HEK293T (cell line): Measurements from ENCODE around the gene MRAP2.

Experiments
- ELF4 ChIP-seq: fragments of 450-650 bp; IDR thresholded peaks from 2 replicates; pipeline ENCODE4 v1.6.1; 2017; ENCODE audit warnings: antibody characterized with exemption
- FOXA1 ChIP-seq: fragments of 450-650 bp; IDR thresholded peaks from 2 replicates; pipeline ENCODE4 v1.6.1; 2016; ENCODE audit warnings: mild to moderate bottlenecking
- FOXK2 ChIP-seq: fragments of 450-650 bp; IDR thresholded peaks from 2 replicates; pipeline ENCODE4 v1.6.1; 2016; ENCODE audit warnings: mild to moderate bottlenecking
- FOXM1 ChIP-seq: fragments of 450-650 bp; IDR thresholded peaks from 2 replicates; pipeline ENCODE4 v1.6.1; 2017; ENCODE audit warnings: mild to moderate bottlenecking, borderline replicate concordance
- HDGF ChIP-seq: fragments of 450-650 bp; IDR thresholded peaks from 2 replicates; pipeline ENCODE4 v1.6.1; 2017; ENCODE audit warnings: antibody characterized with exemption, borderline replicate concordance
- L3MBTL2 ChIP-seq: fragments of 450-650 bp; conservative IDR thresholded peaks from 2 replicates; pipeline ENCODE4 v1.6.1; 2016; ENCODE audit warnings: mild to moderate bottlenecking
- NFRKB ChIP-seq: fragments of 450-650 bp; IDR thresholded peaks from 2 replicates; pipeline ENCODE4 v1.6.1; 2016; ENCODE audit warnings: mild to moderate bottlenecking, moderate library complexity
- SP1 ChIP-seq: fragments of 450-650 bp; IDR thresholded peaks from 2 replicates; pipeline ENCODE4 v1.6.1; 2017
- SUZ12 ChIP-seq: fragments of 450-650 bp; IDR thresholded peaks from 2 replicates; pipeline ENCODE4 v1.6.1; 2016; ENCODE audit warnings: mild to moderate bottlenecking
- TARDBP ChIP-seq: fragments of 450-650 bp; IDR thresholded peaks from 2 replicates; pipeline ENCODE4 v1.6.1; 2016

DNA sequence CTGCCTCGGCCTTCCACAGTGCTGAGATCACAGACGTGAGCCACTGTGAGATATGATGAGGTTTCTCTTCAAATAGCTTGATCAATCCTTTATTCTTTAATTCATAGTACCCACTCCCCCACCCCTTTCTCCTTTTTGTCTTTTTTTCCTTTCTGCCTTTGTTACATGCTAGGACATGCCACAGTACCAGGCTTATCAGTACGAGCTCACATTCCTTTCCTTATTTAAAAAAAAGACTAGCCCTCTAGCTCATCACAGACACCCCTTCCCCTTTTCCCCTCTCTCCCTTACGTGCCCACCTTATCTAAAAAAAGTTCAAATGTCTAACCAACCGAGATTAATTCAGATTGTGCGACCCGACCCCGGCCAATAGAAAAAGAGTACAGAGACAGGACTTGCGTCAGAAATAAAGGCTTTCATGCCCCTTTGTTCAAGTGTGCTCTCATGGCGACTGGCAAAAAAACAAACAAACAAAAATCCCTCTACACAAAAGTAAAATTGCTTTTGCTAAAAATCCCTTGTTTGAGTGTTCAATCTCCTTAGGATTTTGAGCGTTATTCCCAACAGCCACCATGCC lies 49.2 kb downstream of the MRAP2 start:
- TF ChIP-seq SUZ12: no peak
- no peak for TF ChIP-seq NFRKB
- no peak for TF ChIP-seq FOXA1
- TF ChIP-seq HDGF: no peak
- no peak for TF ChIP-seq FOXM1
- no peak for TF ChIP-seq ELF4
- no peak for TF ChIP-seq TARDBP
- no peak for TF ChIP-seq FOXK2
- TF ChIP-seq L3MBTL2: no peak
- no peak for TF ChIP-seq SP1
